NCI-H510A treated with DMSO at 0.1 percent for 48 hours (cell line): ENCODE data around the gene SLC22A31.
A peak's percentile ranks its signal among the peaks of the same experiment; 100 is the strongest.
"Not testable (repeated sequence)": the region's sequence is repeated elsewhere in the genome, so short reads cannot be mapped to it uniquely, and the experiment has no call there.

Source experiments
- DNase-seq: peaks from one replicate; lab custom pipeline; 2025; lab: John Stamatoyannopoulos, UW

Gene SLC22A31

DNA sequence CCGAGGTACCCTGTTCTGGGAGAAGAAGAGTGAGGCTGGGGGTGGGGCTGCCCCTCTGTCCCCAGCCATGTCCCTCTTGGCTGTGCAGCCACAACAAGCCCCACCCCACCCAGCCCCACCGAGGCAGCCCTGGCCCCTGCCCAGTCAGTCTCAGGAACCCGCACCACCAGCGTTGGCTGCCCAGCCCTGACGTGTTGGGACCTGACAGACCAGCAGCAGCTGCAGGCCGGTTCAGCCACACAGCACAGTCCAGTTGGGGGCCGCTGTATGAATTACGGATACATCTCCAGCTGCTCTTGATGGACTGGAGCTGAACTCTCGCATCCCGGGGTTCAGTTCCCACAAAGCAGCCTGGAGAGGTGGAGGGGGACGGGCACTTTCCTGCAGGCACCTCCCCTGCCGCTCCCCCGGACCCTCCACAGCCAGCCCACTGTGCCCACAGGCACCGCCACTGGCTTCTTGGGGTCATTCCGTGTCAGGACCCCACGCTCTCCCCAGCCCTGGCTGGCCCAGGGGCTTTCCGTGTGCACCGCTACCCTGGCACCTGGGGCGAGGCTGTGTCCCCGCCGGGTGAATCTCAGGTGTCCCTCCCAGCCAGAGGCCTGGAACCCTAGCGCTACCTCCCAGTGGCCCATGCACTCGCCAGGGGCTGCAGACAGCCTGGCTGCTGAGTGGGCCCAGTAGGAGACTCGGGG is 21.7 kb downstream of the SLC22A31 start:
- no peak for DNase-seq

DNA sequence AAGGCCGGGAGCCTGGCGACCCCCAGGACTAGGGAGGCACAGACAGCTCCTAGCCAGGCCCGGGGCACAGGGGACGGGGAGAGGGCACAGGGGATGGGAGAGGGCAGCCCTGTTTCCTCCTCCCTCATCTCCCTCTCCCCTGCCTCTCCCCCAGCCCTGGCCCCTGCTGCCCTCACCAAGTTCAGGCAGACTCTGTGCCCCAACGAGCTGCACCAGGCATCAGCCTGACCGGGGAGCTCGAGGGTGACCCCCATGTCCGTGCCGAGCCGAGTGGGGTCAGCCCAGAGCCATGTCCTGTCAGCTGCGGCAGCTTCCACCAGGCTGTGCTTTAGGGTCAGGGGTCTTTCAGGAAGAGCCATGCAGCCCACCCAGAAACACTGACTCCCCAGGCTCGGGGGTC is 22.8 kb downstream of the SLC22A31 start:
- DNase-seq = no peak

DNA sequence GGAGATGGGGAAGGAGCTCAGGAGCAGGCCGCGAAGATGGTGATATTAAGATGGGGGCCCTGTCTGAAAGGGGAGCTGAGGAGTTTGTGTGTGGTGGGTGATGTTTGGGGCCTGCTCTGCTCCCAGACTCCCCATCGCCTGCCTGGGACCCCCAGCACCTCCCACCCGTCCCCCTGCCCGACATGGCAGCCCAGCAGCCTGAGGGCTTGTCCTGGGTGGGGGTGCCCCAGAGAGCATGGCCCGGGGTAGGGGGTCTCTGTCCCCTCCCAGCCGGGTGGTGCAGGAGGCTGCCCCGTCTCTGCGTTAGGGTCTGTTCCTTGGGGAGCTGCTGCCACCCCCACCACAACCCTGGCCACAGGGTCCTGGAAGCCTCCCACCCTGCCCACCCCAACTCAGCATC is 23.6 kb downstream of the SLC22A31 start:
- DNase-seq = no peak

DNA sequence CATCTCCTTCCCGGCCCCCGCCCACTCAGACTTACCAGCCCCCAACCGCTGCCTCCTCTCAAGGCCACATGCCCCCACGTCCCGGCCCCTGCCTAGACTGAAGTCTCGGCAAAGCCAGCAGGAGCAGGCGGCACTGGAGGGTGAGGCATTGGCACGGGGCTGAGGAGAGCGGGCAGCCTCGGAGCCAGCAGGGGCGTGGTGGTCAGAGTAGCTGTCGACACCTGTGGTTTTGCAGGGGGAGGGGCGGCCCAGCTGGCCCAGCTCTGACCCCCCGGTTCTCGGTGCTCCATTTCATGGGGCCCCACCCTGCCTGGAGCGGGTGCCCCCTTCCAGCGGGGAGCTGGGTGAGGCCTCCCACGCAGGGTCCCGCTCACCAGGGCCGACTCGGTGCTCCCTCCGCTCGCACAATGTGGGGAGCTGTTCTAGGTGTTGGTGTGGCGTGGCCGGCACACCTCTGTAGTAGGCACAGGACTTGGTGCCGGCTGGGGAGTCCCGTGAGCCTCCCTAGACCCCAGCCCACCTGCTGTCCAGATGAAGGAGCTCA is 24.1 kb downstream of the SLC22A31 start:
- no peak for DNase-seq

DNA sequence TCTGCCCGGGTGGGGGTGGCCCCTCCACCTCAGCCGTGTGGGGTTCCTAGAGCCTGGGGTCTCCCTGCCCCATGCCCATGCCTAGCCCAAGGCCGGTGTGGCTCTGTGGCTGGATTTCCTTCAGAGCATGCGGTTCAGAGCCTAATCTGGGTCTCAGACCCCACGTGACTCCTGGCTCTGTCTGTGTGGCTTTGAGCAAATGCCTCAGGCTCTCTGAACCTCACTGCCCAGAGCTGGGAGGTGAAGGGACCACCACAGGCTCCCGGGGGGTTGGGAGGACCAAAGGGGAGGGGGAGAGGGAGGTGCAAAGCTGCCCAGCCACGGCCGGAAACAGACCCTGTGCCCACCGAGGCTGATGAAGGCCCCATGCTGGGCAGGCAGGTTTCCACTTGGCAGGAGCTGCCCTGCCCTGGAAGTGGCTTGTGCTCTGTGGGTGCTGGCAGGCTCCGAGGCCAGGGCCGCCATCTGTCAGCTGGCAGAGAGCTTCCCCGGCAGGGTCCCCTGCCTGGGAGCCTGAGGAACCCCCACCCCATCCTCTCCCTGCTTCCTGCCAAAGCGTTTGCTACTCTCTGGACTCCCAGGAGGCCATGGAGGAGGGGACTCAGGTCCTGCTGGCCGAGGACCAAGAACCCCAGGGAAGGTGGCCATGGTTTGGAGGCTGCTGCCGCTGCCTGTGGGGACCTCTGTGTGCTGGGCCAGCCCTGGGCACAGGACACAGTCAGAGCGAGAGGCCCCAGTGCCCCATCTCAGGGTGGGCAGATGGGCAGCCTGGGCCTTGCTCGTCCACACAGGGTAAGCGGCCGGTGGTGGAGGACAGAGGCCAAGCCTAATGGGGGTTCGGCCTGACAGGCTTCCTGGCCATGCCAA is 24.8 kb downstream of the SLC22A31 start:
- DNase-seq = no peak

DNA sequence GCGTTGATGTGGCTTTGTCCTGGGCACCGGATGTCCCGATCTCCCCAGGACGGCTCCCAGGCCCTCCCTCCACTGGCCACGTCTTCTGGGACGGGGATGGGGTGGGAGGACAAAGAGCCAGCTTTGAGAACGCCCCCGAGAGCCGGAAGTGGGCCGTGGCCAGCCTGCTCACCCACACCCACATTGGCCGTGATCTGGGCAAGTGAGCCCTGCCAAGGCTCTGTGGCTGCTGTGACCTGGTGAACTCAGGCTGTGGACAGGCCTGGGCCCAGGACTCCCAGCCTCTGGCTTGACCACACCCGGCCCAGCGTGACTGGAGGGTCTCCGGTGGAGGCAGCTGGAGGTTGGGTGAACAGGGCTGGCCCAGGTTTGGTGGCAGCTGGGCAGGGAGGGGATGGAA is 25.5 kb downstream of the SLC22A31 start:
- DNase-seq = no peak

DNA sequence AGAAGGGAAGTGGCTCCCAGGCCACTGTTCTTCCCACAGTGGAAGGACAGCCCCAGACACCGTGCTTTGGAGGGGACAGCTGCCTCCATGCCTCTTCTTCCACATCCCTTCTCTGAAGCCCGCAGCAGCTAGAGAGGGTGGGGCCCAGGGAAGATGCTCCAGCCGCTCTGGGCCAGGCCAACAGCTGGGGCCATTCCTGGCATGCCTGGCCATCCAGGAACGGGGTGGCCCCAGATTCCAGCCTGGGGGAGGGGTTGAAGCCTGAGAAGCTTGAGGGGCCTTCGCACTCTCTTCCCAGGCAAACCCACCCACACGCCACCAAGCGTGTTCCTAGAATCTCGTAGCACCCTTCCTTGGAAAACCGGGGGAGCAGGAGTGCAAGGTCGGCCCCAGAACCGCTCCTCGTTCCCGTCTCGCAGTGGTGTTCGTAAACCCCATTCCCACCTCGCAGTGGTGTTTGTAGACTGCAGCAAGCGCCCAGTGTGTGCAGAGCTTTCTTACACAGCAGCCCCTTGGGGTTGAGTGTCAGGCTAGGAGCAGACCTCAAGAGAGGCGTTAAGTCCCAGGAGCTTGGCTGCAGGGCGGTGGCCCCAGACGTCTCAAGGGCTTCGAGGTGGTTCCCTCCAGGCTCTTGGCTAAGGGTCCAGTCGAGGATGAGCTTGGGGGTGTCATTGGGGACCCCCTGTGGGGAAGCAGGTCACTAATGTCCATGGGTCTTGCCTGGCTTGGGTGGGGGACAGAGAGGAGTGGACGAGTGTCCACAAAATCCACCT is 26.1 kb downstream of the SLC22A31 start:
- DNase-seq = no peak

DNA sequence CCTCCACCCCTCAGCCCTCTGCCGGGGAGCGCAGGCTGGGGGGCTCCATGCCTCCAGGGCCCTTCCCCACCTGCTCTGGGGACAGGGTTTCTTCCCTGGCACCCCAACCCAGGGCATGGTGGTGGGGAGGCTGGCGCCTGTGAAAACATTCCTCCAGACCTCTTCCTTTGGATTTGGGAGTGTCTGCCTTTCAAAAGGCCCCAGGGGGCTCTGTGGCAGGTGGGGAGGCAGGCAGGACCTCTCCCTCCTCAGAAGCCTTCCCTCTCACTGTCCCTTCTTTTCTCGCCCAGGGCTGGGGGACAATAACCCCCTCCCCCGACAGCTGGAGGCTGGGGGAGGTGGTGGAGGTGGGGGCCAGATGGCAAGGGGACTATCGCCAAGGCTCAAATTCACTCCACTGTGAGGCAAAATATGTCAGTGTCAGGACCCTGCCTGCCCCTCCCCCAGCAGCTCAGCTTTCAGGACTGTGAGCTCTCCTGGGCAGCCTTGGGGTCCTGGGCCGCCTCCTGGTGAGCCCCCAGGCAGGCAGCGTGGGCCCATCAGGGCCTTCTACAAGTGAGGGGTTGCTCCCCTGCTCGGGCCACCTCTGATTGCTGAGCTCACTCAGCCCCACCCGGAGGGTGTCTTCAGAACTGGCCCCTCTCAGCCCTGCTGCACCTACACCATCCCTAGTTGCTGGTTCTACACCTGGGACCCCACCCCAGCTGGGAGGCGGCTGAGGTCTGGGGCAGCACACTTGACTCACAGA is 27.0 kb downstream of the SLC22A31 start:
- no peak for DNase-seq

DNA sequence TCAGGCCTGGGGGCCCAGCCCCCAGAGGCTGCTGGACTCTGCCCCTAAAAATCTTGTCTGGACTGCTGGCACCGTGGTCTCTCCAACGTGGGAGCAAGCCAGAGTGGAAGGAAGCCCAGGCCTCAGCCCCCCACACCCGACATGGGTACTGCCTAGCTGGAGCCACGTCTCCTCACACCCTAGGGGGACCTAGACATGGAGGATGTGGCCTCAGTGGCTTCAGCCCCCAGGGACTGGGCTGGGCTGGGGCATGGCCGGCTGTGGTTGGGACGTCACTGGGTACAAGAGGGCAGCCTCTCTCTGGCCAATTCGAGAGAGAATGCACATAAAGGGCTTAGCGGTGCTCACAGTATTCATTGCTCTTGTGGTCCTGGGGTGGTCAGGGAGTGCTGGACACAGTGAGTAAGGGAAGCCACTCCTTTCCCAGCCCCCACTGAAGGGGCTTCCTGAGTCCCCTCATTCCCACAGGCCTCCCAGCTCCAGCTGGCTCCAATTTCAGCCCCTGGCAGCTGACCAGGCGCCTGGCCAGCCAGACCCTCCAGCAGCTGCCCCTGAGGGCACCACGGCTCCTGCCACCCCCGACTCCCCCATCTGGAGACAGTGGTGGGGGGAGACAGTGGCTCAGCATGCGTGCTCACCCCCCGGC is 27.7 kb downstream of the SLC22A31 start:
- DNase-seq = no peak

DNA sequence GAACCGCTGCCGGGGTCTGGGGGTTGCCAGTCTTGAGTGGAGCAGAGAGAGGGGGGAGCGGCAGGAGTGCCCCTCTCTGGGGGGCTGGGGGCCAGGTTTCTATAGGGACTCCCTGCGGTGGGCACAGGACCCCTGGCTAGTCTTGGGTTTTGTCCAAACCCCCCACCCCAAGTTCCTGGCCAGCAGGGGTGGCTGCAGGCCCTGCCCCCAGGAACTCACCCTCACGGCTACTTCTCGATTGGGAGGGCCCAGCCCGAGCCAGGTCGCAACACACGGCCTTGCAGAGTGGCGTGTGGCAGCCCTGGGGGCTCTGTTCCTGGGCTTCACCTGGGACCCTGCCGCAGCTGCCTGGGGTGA is 28.2 kb downstream of the SLC22A31 start:
- DNase-seq = no peak

DNA sequence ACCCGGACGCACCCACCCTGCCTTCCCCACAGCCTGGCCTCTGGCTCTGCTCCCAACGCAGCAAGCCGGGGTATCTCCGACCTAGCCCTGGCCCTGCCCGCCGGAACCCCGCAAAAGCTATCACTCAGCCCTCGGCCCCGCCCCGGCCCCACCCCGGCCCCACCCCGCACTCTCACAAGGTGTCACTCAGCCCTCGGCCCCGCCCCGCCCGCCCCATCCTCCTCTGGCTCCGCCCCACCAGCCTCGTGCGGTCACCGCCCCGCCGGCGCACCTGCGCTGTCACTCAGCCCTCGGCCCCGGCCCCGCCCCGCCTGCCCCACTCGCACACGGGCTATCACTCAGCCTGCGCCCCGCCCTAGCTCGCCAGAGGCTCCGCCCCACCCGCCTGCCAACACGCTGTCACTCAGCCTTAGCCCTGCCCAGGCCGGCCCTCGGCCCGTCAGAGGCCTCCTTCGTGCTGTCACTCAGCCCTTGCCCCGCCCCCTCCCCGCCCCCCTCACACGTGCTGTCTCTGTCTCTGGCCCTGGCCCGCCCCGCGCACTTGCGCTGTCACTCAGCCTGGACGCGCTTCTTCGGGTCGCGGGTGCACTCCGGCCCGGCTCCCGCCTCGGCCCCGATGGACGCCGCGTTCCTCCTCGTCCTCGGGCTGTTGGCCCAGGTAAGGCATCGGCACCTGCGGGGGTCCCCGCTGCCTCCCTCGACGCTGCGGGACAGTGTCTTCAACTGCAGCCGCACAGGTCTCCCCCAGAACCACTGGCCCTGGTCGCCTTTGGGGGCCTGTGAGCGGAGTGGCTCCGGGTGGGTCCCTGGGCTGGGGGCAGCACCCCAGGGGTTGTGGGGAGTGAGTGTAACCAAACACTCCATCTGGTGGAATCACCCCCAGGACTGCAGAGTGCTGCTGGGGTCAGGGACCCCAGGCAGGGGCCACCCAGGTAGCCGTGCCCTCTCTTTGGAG is 28.8 kb downstream of the SLC22A31 start, which contains the start of gene CDH15:
CDH15 (plus strand) TSS at position 533 of the 955 bp plus-strand sequence; CDS start at position 617, 84 bp downstream.
- peak; percentile 73 for DNase-seq

DNA sequence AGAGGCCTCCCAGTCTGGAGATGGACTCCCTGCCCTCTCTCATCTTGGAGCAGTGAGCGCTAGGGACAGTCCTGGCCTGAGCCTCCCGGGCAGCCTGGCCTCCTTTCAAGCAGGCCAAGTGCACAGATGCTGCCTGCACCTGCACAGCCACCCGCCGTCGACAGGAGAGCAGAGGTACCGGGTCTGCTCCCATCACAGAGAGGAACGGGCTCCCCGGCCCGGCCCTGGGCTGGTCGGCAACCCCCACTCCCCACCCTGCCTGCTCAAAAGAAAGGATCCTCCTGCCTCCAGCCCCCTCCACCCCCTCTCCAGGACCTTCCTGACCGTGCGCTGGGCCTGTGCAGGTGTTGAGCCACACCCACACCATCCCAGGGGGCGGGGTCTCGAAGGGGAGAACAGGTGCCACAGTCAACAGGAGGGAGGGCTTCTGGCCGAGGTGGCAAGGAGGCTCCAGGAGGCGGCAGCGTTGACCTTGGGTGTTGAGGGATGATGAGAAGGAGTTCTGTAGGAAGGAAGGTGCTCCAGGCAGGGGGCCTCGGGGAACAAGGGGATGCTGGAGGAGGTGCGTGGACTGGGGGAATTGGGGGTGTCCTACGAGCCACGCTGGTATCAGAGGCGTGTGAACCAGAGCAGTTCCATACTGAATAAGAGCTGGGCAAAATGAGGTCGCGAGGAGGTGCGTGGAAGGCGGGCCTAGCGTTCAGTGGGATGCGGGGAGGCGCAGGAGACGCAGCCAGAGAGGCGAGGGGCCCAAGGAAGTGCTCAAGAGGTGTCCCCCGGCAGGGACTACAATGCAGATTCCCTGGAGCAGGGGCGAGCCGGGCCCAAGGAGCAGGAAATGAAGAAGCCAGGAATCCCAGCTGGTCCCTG is 29.8 kb downstream of the SLC22A31 start:
- peak; percentile 49 for DNase-seq

DNA sequence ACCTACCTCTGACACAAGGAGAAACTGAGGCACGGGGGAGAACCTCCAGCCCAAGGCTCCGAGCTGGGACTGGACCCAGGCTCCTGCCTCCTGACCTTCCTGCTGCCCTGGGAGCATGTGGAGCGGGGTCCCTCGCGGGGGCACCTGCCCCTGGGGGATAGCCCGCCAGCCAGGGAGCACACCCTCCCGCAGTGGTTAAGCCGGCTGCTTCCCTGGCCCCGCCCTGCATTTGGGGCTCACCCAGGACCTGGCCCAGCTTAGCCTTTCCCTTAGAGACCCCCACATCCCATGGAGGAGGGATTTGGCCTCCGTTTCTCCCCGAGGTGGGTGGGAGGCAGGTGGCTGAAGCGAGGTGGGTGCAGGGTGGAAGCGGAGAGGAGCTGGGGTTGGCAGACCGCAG is 30.6 kb downstream of the SLC22A31 start:
- DNase-seq = no peak

DNA sequence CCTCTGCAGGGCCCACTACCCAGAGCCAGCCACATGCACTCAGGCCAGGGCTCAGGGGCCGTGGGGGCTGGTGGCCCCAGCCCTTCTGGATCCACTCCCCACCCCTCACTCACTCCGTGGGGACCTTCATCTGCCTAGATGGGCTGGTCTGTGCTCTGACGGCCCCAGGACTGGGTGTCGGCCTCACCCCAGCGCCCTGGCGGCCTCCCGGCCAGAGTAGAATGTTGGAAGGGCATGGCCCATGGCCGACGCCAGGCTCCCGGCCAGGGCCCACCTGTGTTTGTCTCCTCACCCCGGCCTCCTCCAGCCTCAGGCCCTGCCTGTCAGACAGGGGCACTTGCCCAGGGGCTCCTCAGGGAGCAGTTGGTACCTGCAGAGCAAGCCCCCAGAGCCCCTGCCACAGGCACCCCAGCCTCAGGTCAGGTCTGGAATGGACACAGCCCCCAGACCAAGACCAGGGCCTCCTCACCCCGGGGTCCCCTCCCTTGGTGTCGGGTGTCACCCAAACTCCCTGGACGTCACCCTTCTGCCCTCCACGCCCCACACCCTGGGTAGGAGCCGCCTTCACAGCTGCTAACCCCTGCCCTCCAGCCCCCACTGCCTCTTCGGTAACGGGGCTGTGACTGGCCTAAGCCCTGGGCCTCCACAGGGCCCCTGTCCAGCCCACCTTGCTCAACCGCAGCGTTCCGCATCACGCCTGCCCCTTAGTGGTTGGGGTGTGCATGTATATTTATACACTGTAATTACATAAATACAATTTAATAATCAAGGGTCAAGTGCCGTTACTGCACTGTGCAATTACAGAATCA is 31.8 kb downstream of the SLC22A31 start:
- DNase-seq = no peak

DNA sequence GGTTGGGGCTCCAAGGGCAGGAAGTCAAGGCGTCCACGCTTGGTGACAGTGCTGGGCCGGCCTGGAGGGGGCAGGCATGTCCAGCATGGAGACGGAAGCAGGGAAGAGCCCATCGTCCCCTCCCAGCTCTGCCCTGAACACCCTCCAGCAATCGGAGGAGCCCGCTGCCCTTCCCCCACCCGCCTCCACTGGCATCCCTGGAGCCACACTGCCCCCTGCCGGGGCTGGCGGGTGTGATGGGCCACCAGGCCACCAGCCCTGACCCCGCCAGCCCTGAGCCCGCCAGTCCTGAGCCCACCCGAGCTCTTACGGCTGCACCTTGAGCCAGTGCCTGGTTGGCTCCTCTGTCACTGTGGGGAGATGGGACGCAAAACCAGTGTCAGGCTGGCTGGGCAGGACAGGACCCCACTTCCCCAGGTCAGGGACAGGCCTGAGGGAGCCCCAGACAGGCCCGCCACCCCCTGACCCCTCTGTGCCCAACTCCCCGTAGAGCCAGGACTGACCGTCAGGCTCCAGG is 32.9 kb downstream of the SLC22A31 start:
- peak; percentile 43 for DNase-seq

DNA sequence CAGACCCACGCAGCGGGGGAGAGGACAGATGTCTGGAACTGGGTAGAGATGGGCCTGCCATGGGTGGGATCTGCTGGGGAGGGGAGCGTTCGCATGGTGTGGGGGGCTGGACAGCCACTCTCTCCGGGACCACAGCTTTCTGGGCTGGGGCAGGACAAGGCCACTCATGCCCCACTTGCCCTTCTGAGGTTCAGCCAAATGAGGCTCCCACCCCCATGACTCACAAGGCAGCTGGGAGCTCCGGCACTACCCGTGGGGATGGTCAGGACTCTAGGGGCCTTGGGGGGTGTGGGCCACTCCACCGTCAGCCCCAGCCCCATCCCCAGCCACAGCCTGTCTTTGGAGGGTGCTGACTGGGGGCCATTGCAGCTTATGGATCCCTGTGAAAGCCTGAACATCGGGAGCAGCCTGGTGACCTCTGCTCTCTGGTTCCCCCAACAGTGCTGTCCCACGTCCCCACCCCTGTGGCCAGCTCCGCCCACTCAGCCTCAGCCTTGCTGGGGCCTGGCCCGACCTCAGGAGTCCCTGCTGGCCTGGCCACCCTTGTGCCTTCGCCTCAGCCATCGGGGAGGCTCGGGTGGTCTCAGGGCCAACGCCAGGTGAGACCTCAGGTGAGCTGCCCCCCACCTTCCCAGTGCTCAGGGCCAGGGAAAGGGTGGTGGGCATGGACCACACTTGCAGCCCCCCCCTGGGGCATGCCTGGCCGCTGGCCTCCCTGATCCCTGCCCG is 33.5 kb downstream of the SLC22A31 start:
- no peak for DNase-seq

DNA sequence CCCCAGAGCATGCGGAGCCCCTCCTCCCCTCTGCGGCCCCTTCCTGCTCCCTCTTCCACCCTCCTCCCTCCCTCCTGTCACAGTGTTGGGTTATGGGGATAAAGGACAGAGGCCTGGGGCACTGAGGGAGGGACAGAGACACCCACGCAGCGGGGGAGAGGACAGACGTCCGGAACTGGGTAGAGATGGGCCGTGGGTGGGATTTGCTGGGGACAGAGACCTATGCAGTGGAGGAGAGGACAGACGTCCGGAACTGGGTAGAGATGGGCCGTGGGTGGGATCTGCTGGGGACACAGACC is 34.7 kb downstream of the SLC22A31 start:
- not testable (repeated sequence) for DNase-seq
